ENCODE data around the gene SELENOF.

DNA sequence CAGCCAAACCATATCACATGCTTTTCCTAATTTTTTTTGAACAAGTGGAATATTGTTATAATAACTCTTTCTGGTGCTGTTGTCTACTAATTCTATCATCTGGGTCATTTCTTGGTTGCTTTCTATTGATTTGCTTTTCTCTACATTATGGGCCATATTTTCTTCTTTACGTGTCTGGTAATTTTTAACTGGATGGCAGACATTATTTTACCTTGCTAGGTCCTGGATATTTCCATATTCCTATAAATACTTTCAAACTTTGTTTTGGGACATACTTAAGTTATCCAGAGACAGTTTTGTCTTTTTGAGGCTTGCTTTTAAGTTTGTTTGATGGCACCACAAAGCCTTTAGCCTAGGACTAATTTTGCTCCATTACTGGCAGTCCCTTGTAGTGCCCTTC is 11.8 kb upstream of the SELENOF start:
- TF ChIP-seq, protein P1, sequence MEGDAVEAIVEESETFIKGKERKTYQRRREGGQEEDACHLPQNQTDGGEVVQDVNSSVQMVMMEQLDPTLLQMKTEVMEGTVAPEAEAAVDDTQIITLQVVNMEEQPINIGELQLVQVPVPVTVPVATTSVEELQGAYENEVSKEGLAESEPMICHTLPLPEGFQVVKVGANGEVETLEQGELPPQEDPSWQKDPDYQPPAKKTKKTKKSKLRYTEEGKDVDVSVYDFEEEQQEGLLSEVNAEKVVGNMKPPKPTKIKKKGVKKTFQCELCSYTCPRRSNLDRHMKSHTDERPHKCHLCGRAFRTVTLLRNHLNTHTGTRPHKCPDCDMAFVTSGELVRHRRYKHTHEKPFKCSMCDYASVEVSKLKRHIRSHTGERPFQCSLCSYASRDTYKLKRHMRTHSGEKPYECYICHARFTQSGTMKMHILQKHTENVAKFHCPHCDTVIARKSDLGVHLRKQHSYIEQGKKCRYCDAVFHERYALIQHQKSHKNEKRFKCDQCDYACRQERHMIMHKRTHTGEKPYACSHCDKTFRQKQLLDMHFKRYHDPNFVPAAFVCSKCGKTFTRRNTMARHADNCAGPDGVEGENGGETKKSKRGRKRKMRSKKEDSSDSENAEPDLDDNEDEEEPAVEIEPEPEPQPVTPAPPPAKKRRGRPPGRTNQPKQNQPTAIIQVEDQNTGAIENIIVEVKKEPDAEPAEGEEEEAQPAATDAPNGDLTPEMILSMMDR (IDR thresholded peaks at IDR 0.05) = no peak
- TF ChIP-seq POLR2A (IDR thresholded peaks at IDR 0.05) = no peak
